Stimulated activated CD4-positive, alpha-beta T cell treated with anti-CD3 and anti-CD28 coated beads, Interleukin-12 subunit alpha, Interleukin-12 subunit beta, amount 100 ng/mL, for 24 hours (primary cell): ENCODE measurements around the gene ACTR5.
A peak's percentile ranks its signal among the peaks of the same experiment; 100 is the strongest.

Experiments
- DNase-seq, 2 experiments: peaks; one replicate each; pipeline ENCODE4 v3.0.0-alpha.2; 2020; ENCODE audit warnings: low read depth in 2 of 2

ACTR5 gene

DNA sequence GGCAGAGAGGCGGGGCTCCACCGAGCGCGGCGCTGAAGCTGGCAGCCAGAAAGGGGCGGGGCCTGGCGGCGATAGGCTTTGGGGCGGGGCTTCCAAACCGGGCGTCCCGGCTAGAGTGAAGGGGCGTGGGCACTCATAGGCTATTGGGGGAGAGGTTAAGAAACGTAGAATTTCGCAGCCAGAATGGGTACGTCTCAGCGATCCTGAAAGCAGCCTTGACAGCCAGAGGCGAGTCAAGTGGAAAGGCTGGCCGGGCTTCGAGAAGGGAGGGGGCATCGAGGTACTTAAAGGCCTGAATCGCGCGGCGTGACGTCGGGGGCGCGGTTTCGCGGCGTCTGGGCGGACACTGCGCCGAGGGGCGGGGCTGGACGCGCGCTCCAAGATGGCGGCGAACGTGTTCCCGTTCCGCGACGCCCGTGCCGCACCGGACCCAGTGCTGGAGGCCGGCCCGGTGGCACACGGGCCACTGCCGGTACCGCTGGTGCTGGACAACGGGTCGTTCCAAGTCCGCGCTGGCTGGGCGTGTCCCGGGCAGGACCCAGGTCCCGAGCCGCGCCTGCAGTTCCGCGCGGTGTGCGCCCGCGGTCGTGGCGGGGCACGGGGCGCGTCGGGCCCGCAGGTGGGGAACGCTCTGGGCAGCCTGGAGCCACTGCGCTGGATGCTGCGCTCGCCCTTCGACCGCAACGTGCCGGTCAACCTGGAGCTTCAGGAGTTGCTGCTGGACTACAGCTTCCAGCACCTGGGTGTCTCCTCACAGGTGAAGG is at the start of gene ACTR5:
Gene ACTR5 (plus strand): TSS at position 364 of the 764 bp plus-strand sequence. CDS start 19 bp downstream, at position 383.
- DNase-seq, result peak; percentile 94 to 97

DNA sequence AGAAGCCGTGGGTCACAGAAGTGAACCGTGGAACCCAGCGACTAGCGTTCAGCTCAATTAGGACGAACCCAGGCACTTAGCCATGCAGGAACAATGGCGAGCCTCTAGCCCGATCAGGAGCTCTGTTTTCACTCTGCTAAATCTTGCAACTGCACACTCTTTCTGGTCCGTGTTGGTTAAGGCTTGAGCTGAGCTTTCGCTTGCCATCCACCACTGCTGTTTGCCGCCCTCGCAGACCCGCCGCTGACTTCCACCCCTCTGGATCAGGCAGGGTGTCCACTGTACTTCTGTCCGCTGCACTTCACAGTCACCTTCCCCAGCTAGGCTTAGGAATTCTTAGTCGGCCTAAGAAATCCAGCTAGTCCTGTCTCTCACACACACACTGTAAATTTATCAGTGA is 49.7 kb upstream of the ACTR5 start:
- no peak for DNase-seq

DNA sequence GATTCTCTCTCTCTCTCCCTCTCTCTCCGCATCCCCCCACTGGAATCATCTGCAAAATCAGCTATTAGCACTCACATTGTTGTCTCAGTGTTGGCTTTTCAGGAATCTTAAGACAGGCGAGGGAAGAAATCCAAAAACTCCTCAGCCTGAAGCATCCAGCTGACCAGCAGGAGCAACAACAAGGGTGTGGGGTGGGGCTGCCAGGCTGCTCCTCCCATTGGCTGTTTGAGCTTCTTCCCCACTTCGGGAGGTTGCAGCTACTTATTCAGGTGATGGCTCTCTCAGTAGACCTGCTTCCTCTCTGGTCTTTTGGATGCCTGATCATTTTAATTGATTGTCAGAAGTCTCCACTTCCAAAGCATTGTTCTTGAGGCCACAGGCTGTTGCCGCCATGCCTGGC is 48.1 kb upstream of the ACTR5 start:
- no peak for DNase-seq

GRCh38 chr20:38700926-38701325 is 47.3 kb upstream of the ACTR5 start:
- DNase-seq, result no peak

DNA sequence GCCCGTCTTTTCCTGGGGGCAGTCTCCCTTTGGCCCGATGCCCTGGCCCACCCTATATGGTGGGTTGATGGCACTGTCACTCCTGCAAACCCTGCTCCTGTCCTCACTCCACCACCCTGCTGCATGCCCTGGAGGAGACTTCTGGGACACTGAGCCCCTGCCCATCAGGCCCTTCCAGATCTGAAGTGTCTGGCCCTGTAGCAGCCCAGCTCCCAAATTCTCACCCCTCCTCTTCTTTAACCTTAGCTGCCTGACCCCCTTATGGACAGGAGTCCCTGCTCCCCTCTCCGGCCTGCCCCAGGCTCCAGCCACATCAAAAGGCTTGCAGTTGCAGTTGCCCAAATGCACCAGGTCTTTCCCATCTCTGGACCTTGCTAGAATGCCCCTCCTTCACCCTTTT is 44.7 kb upstream of the ACTR5 start:
- DNase-seq, result no peak

DNA sequence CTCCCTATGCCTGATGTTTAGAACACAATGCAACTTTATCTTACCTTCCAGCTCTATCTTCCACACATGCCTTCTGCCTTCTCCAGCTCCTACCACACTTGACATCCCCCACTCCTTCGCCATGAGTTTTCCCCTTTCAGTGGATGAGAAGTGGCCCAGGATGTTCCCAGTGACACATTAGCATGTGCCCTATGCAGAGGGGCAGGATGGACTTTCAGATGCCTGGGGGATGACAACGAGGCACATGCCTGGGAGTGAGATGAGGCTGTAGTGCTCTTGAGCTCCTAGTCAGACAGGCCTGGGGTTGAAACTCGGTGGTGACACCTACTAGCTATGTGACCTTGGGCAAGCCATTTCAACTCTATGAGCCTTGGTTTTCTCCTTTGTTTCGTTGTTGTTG is 44.1 kb upstream of the ACTR5 start:
- no peak for DNase-seq

DNA sequence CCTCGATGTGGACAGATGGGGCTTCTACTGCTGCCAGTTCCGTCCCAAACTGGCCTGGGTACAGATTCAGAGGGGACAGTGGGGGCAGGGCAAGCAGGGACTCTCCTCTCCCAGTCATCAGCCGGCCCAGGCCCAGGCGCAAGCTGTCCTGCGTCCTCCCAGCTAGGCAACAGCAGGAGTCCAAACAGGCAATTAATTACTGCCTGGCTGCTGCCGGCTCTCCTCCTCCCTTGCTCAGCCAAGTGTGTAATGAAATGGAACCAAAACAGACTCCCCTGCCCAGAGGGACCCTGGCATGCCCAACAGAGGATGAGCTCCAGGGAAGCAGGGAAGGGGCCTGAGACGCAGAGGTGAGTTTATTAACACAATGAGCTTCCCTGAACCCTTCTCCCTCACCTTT is 41.8 kb upstream of the ACTR5 start:
- DNase-seq, result no peak

- no peak for DNase-seq
These were observed 34.0 kb upstream of the ACTR5 start for GRCh38 chr20:38714308-38714707.

DNA sequence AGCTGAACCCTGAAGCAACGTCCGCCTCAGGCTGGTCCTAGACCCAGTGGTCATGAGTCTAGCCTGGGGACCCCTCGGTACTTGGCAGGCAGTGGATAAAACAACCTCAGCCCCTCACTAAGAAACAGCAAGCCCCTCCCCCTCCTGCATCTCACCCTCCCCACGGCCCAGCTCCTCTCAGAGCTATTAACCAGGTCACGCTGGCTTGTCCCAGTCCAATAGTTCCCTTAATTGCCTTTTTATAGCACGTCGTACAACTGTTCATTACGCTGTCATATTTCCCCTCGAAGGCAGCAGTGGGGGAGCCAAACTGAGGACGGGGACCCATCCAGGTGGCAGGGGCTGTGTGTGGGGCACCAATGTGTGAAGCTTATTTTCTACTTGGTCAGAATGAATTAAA is 32.6 kb upstream of the ACTR5 start:
- no peak for DNase-seq

DNA sequence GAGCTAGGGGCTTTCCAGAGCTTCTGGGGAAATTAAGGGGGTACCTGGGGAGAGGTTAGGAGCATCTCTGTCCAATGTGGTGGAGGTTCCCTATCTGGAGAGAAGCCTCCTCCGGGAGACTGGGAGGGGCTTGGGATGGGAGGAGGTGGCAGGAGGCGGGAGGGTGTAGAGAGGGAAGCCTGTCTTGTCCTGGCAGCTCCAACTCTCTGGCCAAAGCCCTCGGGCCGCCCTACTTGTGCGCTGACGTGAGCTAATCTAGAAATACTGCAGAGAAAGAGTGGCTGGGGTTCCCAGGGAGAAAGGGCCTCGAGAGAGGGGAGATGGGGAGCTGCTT is 25.6 kb upstream of the ACTR5 start:
- no peak for DNase-seq

GRCh38 chr20:38723017-38723847 is 25.0 kb upstream of the ACTR5 start:
- no peak for DNase-seq

DNA sequence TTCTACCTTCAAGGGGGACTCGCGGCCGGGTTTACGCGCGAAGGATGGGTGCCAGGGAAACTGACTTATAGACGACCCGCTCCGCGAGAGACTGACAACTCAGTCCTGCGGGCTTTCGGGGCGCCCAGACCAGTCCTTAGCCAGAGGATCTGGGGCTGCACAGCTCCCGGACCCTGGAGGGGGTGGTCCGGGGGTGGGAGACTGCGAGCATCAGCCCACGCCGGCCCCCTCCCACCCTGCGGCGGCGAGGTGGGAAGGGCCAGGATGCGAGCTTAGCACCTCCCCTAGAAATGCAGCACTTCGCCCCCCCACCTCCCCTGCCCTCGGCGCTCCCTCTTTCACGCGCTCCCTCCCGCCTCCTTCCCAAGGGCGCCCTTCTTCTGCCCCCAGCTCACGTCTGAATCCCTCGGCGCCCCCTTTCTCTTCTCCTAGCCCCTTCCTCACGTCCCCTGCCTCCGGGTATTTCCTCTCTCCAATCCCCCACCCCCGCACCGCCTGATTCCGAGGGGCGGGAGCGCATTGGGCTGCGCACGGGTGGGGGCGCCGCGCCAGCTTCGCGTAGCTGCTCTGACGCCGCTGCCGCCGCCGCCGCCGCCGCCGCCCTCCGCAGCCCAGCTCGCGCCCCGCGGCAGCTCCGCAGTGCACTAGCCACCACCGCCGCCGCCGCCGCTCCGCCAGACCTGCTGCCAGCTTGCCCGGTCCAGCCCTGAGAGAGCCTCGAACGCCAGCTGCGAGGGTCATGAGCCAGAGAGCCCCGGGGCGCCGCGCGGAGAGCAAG is 24.2 kb upstream of the ACTR5 start, which contains the start of gene SLC32A1:
Gene SLC32A1 (plus strand): TSS at position 639 of the 778 bp plus-strand sequence. CDS start 239 bp downstream, outside the sequence.
- no peak for DNase-seq

GRCh38 chr20:38724626-38725147 is 23.6 kb upstream of the ACTR5 start:
- no peak for DNase-seq

GRCh38 chr20:38725148-38725901 is 22.9 kb upstream of the ACTR5 start:
- no peak for DNase-seq

DNA sequence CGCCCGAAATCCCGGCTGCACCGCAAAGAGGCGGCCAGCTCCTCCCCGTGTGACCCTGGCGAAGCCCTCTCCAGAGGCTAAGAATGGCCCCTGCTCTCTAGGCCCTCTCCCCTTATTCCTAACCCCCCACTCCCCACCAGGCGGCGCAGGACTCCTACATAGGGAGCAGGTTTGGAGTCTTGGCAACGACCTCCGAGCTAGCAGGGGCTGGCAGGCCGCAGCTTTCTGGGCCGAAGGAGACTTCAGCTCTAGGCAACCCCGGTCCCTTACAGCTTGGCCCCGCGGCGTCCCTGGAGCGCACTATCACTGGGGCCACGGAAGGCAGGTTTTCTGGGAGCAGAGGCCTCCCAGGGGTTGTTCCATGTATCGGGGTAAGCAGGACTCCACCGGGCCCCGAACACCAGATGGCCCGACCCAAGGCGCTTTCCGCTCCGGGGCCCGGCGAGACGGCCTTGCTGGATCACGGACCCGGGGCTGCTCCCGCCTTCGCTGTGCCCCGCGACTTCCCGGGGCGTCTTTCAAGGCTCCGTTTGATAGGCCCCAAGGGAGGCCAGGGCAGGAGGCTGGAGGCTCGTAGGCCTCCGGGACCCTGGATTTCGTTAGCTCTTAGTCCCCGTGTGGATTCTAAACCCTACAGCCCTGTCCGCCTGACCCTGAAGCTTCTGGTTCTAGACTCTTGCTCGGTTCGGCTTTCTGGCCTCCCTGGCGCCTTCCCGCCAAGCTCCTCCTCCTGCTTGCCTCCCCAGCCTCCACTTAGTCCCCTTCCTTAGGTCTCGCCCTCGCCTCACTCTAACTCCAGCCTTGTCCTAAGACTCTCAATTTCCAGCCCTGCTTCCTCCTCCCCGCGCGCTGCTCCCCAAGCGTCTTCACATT is 22.1 kb upstream of the ACTR5 start:
- peak in 1 of 2 experiments; percentile 54 for DNase-seq

DNA sequence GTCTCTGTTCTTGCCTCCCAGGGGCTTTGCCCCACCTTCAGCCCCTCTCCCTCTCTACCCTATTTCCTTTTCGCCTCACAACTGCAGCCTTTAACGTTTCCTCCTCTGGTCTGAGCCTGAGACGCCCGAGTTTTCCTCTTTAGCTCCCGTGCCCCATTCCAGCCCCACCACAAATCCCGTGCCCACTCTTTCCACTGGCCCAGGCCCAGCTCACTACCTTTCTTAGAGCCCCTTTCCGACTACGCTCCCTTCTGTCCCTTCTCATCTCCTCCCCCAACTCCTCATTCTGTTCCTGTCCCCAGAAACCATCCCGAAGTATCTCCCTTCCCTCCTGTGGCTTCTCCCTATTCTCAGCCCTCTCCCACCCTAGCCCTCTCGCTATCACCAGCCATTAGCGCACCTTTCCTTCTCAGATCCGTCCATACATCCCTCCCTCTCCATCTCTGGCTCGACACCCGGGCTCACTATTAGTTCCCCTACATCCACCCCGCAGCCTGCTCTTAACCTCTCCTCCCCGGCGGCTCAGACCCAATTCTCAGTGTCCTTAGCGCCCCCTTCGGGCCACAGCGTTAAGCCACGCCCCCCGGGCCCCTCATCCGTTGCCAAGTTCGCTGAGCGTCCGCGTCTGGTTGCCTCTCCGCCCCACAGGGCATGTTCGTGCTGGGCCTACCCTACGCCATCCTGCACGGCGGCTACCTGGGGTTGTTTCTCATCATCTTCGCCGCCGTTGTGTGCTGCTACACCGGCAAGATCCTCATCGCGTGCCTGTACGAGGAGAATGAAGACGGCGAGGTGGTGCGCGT is 21.3 kb upstream of the ACTR5 start:
- DNase-seq, result peak in 1 of 2 experiments; percentile 74

- DNase-seq, result no peak
These were observed 20.6 kb upstream of the ACTR5 start for GRCh38 chr20:38727607-38728190.

- DNase-seq, result no peak
These were observed 20.0 kb upstream of the ACTR5 start for GRCh38 chr20:38728191-38728781.
